ENCODE results near the gene SLC16A10. TPM values are rescaled to one million over a fixed set of nuclear protein-coding genes. Genes with fewer than 3 reads are reported as not detected.

The SLC16A10 gene
- total RNA-seq, 1 experiment from 2014 or later, result 0.18 TPM

DNA sequence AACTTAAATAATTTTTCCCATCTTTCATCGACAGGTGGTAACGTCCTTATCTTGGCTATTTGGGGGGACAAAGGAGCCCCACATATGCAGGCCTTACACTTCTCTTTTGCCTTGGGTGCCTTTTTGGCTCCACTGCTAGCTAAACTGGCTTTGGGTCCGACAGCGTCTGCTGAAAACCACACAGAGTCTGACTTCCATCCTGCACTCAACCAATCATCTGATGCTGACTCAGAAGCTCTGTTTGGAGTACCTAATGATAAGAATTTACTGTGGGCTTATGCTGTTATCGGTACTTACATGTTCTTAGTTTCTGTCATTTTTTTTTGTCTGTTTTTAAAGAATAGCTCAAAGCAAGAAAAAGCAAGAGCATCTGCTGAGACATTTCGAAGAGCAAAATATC is 178.5 kb downstream of the SLC16A10 start:
- no TSS peak for BruUV-seq (replicated peaks)
- Histone ChIP-seq H3K4me3 (ENCODE audit: low read depth in 2 of 2, low read length in 2 of 2) (no peak overlapping the region), H3K36me3 (ENCODE audit: control insufficient read depth, insufficient read depth, low read length) (peaks cover 16% of the 10 kb centered on the region), H3K27me3 (ENCODE audit: control insufficient read depth, insufficient read depth, low read length) (no peaks in the 10 kb centered on the region), H3K4me1 (ENCODE audit: control insufficient read depth, insufficient read depth, low read length) (peaks cover 11% of the 10 kb centered on the region), H3K27ac (ENCODE audit: low read length) (no peak overlapping the region), H3K9me3 (ENCODE audit: control insufficient read depth, insufficient read depth, low read depth, low read length) (no peaks in the 10 kb centered on the region)
- no peak for ATAC-seq
- CTCF ChIA-PET, result no interaction called here
- in situ Hi-C loops (cut with HindIII; ENCODE audit: low pct_unique_long_range_greater_than_20kb, low sequenced_read_pairs) (no loop called here), intact Hi-C loops (cut with micrococcal nuclease; ENCODE audit: unreplicated experiment) (no loop called here)
- POLR2A ChIA-PET, result no interaction called here
- no peak for DNase-seq (ENCODE audit: low read depth, low spot score)
- TF ChIP-seq, protein P1, sequence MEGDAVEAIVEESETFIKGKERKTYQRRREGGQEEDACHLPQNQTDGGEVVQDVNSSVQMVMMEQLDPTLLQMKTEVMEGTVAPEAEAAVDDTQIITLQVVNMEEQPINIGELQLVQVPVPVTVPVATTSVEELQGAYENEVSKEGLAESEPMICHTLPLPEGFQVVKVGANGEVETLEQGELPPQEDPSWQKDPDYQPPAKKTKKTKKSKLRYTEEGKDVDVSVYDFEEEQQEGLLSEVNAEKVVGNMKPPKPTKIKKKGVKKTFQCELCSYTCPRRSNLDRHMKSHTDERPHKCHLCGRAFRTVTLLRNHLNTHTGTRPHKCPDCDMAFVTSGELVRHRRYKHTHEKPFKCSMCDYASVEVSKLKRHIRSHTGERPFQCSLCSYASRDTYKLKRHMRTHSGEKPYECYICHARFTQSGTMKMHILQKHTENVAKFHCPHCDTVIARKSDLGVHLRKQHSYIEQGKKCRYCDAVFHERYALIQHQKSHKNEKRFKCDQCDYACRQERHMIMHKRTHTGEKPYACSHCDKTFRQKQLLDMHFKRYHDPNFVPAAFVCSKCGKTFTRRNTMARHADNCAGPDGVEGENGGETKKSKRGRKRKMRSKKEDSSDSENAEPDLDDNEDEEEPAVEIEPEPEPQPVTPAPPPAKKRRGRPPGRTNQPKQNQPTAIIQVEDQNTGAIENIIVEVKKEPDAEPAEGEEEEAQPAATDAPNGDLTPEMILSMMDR (IDR thresholded peaks at IDR 0.05), result no peak
- no peak for TF ChIP-seq SIN3A (IDR thresholded peaks at IDR 0.05; ENCODE audit: borderline replicate concordance, insufficient read depth, low read depth, low read length)
- TF ChIP-seq TCF7L2 (IDR thresholded peaks at IDR 0.05; ENCODE audit: low read depth, low read length), result no peak
- TF ChIP-seq, protein P2, sequence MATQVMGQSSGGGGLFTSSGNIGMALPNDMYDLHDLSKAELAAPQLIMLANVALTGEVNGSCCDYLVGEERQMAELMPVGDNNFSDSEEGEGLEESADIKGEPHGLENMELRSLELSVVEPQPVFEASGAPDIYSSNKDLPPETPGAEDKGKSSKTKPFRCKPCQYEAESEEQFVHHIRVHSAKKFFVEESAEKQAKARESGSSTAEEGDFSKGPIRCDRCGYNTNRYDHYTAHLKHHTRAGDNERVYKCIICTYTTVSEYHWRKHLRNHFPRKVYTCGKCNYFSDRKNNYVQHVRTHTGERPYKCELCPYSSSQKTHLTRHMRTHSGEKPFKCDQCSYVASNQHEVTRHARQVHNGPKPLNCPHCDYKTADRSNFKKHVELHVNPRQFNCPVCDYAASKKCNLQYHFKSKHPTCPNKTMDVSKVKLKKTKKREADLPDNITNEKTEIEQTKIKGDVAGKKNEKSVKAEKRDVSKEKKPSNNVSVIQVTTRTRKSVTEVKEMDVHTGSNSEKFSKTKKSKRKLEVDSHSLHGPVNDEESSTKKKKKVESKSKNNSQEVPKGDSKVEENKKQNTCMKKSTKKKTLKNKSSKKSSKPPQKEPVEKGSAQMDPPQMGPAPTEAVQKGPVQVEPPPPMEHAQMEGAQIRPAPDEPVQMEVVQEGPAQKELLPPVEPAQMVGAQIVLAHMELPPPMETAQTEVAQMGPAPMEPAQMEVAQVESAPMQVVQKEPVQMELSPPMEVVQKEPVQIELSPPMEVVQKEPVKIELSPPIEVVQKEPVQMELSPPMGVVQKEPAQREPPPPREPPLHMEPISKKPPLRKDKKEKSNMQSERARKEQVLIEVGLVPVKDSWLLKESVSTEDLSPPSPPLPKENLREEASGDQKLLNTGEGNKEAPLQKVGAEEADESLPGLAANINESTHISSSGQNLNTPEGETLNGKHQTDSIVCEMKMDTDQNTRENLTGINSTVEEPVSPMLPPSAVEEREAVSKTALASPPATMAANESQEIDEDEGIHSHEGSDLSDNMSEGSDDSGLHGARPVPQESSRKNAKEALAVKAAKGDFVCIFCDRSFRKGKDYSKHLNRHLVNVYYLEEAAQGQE (IDR thresholded peaks at IDR 0.05; ENCODE audit: insufficient read depth in 1 of 2, low read depth in 2 of 2, low read length in 1 of 2), result no peak
- no peak for TF ChIP-seq POLR2AphosphoS5 (IDR thresholded peaks at IDR 0.05; ENCODE audit: low read depth, low read length)

DNA sequence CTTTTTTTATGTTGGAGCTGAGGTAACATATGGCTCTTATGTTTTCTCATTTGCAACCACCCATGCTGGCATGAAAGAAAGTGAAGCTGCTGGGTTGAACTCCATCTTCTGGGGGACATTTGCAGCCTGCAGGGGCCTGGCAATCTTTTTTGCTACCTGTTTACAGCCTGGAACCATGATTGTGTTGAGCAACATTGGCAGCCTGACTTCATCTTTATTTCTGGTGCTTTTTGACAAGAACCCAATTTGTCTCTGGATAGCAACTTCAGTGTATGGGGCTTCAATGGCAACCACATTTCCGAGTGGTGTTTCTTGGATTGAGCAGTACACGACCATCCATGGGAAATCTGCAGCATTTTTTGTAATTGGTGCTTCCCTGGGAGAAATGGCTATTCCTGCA is 179.0 kb downstream of the SLC16A10 start:
- no peak for TF ChIP-seq SIN3A (IDR thresholded peaks at IDR 0.05; ENCODE audit: borderline replicate concordance, insufficient read depth, low read depth, low read length)
- TF ChIP-seq, protein P1 (IDR thresholded peaks at IDR 0.05), result no peak
- TF ChIP-seq, protein P2 (IDR thresholded peaks at IDR 0.05; ENCODE audit: insufficient read depth in 1 of 2, low read depth in 2 of 2, low read length in 1 of 2), result no peak
- no peak for TF ChIP-seq TCF7L2 (IDR thresholded peaks at IDR 0.05; ENCODE audit: low read depth, low read length)
- no peak for TF ChIP-seq POLR2AphosphoS5 (IDR thresholded peaks at IDR 0.05; ENCODE audit: low read depth, low read length)
- H3K9me3 ChIP-seq (ENCODE audit: control insufficient read depth, insufficient read depth, low read depth, low read length), result no peaks in the 10 kb centered on the region
- in situ Hi-C loops (cut with HindIII; ENCODE audit: low pct_unique_long_range_greater_than_20kb, low sequenced_read_pairs) (no loop called here), intact Hi-C loops (cut with micrococcal nuclease; ENCODE audit: unreplicated experiment) (no loop called here)
- ATAC-seq (no peak), DNase-seq (ENCODE audit: low read depth, low spot score) (no peak)
- H3K27ac ChIP-seq (ENCODE audit: low read length), result no peak overlapping the region
- no peak overlapping the region for H3K4me3 ChIP-seq (ENCODE audit: low read depth in 2 of 2, low read length in 2 of 2)
- H3K4me1 ChIP-seq (ENCODE audit: control insufficient read depth, insufficient read depth, low read length), result peaks cover 7% of the 10 kb centered on the region; the same call in 1 of the 2 replicates
- H3K27me3 ChIP-seq (ENCODE audit: control insufficient read depth, insufficient read depth, low read length), result no peaks in the 10 kb centered on the region
- H3K36me3 ChIP-seq (ENCODE audit: control insufficient read depth, insufficient read depth, low read length), result peaks cover 16% of the 10 kb centered on the region
- BruUV-seq (replicated peaks), result no TSS peak
- CTCF ChIA-PET, result no interaction called here
- POLR2A ChIA-PET, result no interaction called here
